Bronchial smooth muscle cell (primary cell): Measurements from ENCODE around the gene POLR3H. TPM values are rescaled to one million over a fixed set of nuclear protein-coding genes. Genes with fewer than 3 reads are reported as not detected.

Experiments used
- total RNA-seq: library from RNA; depleted of rRNA; stranded (reverse); fragments of >200 nt; gene quantifications from 2 replicates; pipeline ENCODE4 v1.2.1, GENCODE V29; 2014

POLR3H gene, protein sequence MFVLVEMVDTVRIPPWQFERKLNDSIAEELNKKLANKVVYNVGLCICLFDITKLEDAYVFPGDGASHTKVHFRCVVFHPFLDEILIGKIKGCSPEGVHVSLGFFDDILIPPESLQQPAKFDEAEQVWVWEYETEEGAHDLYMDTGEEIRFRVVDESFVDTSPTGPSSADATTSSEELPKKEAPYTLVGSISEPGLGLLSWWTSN
- total RNA-seq = 21.0 and 26.3 TPM in 2 replicates

DNA sequence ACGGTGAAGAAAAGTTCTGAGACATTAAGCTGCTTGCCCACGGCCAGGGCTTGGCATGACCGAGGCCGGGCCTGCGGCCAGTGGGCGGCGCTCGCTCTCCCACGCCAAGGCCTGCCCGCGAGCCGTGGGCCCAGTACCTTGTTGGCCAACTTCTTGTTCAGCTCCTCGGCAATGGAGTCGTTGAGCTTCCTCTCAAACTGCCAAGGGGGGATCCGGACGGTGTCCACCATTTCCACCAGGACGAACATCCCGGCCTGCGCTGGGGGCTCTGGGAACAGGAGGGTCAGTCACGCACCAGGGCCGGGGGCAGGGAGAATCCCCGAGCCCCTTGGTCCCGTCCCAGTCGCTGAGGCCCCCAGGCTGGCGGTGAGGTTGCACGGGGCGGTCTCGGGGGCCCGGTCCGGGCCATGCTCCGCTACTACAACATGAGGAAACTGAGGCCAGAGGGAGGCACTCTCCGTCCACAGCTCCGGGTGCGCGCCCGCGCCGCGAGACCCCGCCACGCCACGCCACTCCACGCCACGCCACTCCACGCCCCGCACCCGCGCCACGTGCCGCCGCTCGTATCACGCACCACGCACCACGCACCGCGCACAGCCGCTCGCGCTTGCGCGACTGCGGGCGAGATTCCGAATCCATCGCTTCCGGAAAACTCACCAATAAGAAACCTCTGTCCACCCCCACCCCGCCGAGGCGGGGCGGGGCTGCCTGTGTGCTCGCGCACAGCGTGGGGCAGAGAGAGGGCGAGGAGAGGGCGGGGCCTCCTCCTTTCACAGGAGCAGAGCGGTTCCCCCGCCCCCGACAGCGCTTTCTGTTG is at the start of gene POLR3H:
Gene POLR3H, minus strand, starts transcription at position 617 of the 817 bp plus-strand sequence. Its CDS starts 369 bp downstream, at position 248.

DNA sequence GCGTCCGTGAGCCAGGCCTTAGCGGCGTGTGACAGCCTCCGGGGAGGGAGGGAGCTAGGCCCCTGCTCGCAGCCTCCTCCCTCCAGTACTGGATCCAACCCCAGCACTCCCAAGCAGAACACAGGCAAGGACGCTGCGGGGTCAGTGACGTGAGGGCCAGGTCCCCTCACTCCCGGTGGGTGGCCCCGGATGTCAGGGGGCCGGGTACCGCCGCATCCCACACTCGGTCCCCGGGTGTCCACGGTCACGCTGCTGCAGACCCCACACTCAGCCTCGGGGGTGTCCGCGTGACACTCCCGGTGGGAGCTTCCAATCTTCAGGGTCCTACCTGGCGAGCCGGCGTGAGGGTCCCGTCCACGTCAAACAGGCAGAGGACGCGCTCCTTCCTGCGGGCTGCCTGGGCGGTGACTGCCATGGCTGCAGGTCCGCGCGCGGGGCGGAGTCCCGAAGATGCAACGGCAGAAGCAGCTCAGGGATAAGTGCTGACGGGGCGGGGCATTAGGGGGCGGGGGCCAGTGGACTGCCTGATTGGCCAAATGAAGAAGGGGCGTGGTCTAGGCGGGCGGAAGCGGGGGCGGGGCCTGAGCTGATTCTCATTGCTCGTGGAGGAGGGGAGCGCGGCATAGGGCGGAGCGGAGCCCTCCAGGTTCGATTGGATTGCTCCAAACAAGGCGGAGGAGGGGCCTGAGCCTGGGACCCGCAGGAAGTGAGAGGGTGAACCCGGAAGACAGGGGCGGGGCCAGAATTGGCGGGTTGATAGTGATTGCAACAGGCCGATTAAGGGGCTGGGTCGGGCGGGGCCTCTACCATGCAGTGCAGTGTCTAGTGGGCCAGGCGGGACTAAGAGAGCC is 45.3 kb upstream of the POLR3H start, which contains the start of gene PMM1:
Gene PMM1, minus strand, starts transcription at position 450 of the 851 bp plus-strand sequence. Its CDS starts 35 bp downstream, at position 415.

Other genes with a start within 250 kb of the POLR3H start
- 36.0 and 37.0 TPM in 2 replicates for gene ZC3H7B, start 242.9 kb downstream of the POLR3H start, total RNA-seq
- 8.8 and 13.5 TPM in 2 replicates for gene TEF, start 162.5 kb downstream of the POLR3H start, total RNA-seq
- 12.4 and 14.3 TPM in 2 replicates for gene TOB2, start 97.7 kb downstream of the POLR3H start, total RNA-seq
- gene PHF5A, start 75.8 kb downstream of the POLR3H start, total RNA-seq = 61.5 and 86.0 TPM in 2 replicates
- 72.7 and 77.5 TPM in 2 replicates for gene ACO2, start 75.4 kb downstream of the POLR3H start, total RNA-seq
- gene CSDC2, start 16.5 kb upstream of the POLR3H start, total RNA-seq = 9.8 and 11.4 TPM in 2 replicates
- 26.2 and 31.1 TPM in 2 replicates for gene PMM1, start 45.4 kb upstream of the POLR3H start, total RNA-seq
- 4.8 and 8.7 TPM in 2 replicates for gene DESI1, start 76.6 kb upstream of the POLR3H start, total RNA-seq
- gene XRCC6, start 76.8 kb upstream of the POLR3H start, total RNA-seq = 251 and 299 TPM in 2 replicates
- gene SNU13, start 144.4 kb upstream of the POLR3H start, total RNA-seq = 67.5 and 69.0 TPM in 2 replicates
- gene MEI1, start 155.0 kb upstream of the POLR3H start, total RNA-seq = 0.17 and 1.6 TPM in 2 replicates